Panc1 (cell line): ENCODE results near the gene TREX2. TPM values are rescaled to one million over a fixed set of nuclear protein-coding genes. Genes with fewer than 3 reads are reported as not detected.

ENCODE experiments used
- ATAC-seq: fragments of 200-7000 bp; cut with Tn5 transposase; 2 replicates; pipeline ENCODE4 v1.9.1; 2020; ENCODE audit warnings: mild to moderate bottlenecking, moderate library complexity
- BruUV-seq: library from RNA; stranded (reverse); fragments of 400-500 nt; replicated peaks from 2 replicates; lab custom pipeline; 2021; lab: Mats Ljungman, UMichigan
- CTCF ChIA-PET: fragments of 300-600 bp; sonication (Branson Sonifier 250); formaldehyde crosslinking; loops from one replicate; lab custom pipeline; 2022; ENCODE audit warnings: antibody characterized with exemption; lab: Charles Lee
- POLR2A ChIA-PET: fragments of 300-600 bp; sonication (Branson Sonifier 250); formaldehyde crosslinking; loops from one replicate; lab custom pipeline; 2022; ENCODE audit warnings: antibody characterized with exemption; lab: Charles Lee
- DNase-seq: peaks from one replicate; pipeline ENCODE4 v3.0.0-alpha.2; 2010; ENCODE audit warnings: low read depth, low spot score
- H3K27ac ChIP-seq: 2 replicates; pipeline ENCODE4 v1.5.1; 2011; ENCODE audit warnings: mild to moderate bottlenecking, low read length, inconsistent platforms
- H3K27me3 ChIP-seq: fragments of 200-500 bp; sonication (Bioruptor generic); 2 replicates; pipeline ENCODE4 v1.6.0; 2014; ENCODE audit warnings: low read length, inconsistent platforms; ENCODE audit not compliant: control insufficient read depth, insufficient read depth
- H3K36me3 ChIP-seq: fragments of 200-500 bp; sonication (Bioruptor generic); 2 replicates; pipeline ENCODE4 v1.5.1; 2014; ENCODE audit warnings: inconsistent platforms, mild to moderate bottlenecking, low read length, moderate library complexity; ENCODE audit not compliant: control insufficient read depth, insufficient read depth
- H3K4me1 ChIP-seq: 2 replicates; pipeline ENCODE4 v1.5.1; 2011; ENCODE audit warnings: inconsistent platforms, mild to moderate bottlenecking, low read length, moderate library complexity; ENCODE audit not compliant: control insufficient read depth, insufficient read depth
- H3K4me3 ChIP-seq, 2 experiments: 2 replicates each; pipeline ENCODE4 v1.5.1; 2011 to 2012; ENCODE audit warnings: low read depth in 2 of 2, low read length in 2 of 2, mild to moderate bottlenecking in 2 of 2, inconsistent platforms in 1 of 2, moderate library complexity in 1 of 2
- H3K9me3 ChIP-seq: fragments of 200-500 bp; sonication (Bioruptor generic); 2 replicates; pipeline ENCODE4 v1.5.1; 2014; ENCODE audit warnings: low read depth, mild to moderate bottlenecking, inconsistent platforms, low read length, moderate library complexity; ENCODE audit not compliant: control insufficient read depth, insufficient read depth
- CTCF ChIP-seq: fragments of 450-650 bp; IDR thresholded peaks from 2 replicates; pipeline ENCODE4 v1.5.1; 2017; ENCODE audit warnings: mild to moderate bottlenecking
- POLR2AphosphoS5 ChIP-seq: IDR thresholded peaks from 2 replicates; pipeline ENCODE4 v1.6.1; 2012; ENCODE audit warnings: mild to moderate bottlenecking, low read depth, low read length, moderate library complexity
- REST ChIP-seq, 2 experiments: IDR thresholded peaks; 2 replicates each; pipeline ENCODE4 v1.6.1; 2011 to 2012; ENCODE audit warnings: low read depth in 2 of 2, control low read depth in 1 of 2, low read length in 1 of 2, mild to moderate bottlenecking in 1 of 2, moderate library complexity in 1 of 2; ENCODE audit not compliant: insufficient read depth in 1 of 2
- SIN3A ChIP-seq: IDR thresholded peaks from 2 replicates; pipeline ENCODE4 v1.6.1; 2012; ENCODE audit warnings: low read depth, mild to moderate bottlenecking, low read length, moderate library complexity, borderline replicate concordance; ENCODE audit not compliant: insufficient read depth
- TCF7L2 ChIP-seq: IDR thresholded peaks from 2 replicates; pipeline ENCODE4 v1.6.1; 2011; ENCODE audit warnings: mild to moderate bottlenecking, low read depth, low read length, inconsistent platforms
- in situ Hi-C: cut with HindIII; loops from 2 replicates; pipeline ENCODE4 v1.10.0; 2016; ENCODE audit warnings: low sequenced_read_pairs, low pct_unique_long_range_greater_than_20kb
- intact Hi-C: fragments of 100-400 bp; cut with micrococcal nuclease; formaldehyde crosslinking; loops from one replicate; pipeline ENCODE4 v1.10.0; 2022; ENCODE audit not compliant: unreplicated experiment
- total RNA-seq: library from RNA; stranded (reverse); gene quantifications from one replicate; pipeline ENCODE4 v1.2.1, GENCODE V29; 2021; ENCODE audit not compliant: unreplicated experiment

TREX2 gene
- total RNA-seq, 1 experiment from 2014 or later, result 2.4 TPM

GRCh38 chrX:153445106-153445855 lies 575 bp downstream of the TREX2 start:
- CTCF ChIA-PET, result no interaction called here

GRCh38 chrX:153444333-153445011 lies 1.4 kb downstream of the TREX2 start:
- TF ChIP-seq TCF7L2, result no peak
- no peak for TF ChIP-seq CTCF
- no peak for TF ChIP-seq POLR2AphosphoS5
- TF ChIP-seq REST (IDR thresholded peaks at IDR 0.05; ENCODE audit: insufficient read depth in 1 of 2, low read depth in 2 of 2, low read length in 1 of 2), result no peak
- no peak for TF ChIP-seq SIN3A
- no peak overlapping the region for H3K4me3 ChIP-seq
- DNase-seq (no peak), ATAC-seq (peak; percentile 28; the same call in 1 of the 2 replicates)
- no peaks in the 10 kb centered on the region for H3K4me1 ChIP-seq
- no peaks in the 10 kb centered on the region for H3K27me3 ChIP-seq
- H3K27ac ChIP-seq, result no peak overlapping the region
- ChIA-PET POLR2A (no interaction called here), CTCF (no interaction called here)
- intact Hi-C loops (no loop called here), in situ Hi-C loops (no loop called here)
- H3K36me3 ChIP-seq, result no peaks in the 10 kb centered on the region
- no TSS peak for BruUV-seq
- H3K9me3 ChIP-seq, result no peaks in the 10 kb centered on the region

More at GRCh38 chrX:153445106-153445855, 575 bp downstream of the TREX2 start:
- Histone ChIP-seq H3K36me3 (no peaks in the 10 kb centered on the region), H3K27ac (no peak overlapping the region), H3K4me3 (no peak overlapping the region), H3K9me3 (no peaks in the 10 kb centered on the region), H3K27me3 (no peaks in the 10 kb centered on the region), H3K4me1 (no peaks in the 10 kb centered on the region)
- DNase-seq (no peak), ATAC-seq (peak; percentile 33)
- intact Hi-C loops (no loop called here), in situ Hi-C loops (no loop called here)
- POLR2A ChIA-PET, result no interaction called here
- BruUV-seq, result no TSS peak
- no peak for TF ChIP-seq CTCF
